ENCODE measurements around the gene LFNG. TPM values are rescaled to one million over a fixed set of nuclear protein-coding genes. Genes with fewer than 3 reads are reported as not detected.

Gene LFNG
- total RNA-seq, 1 donor from 2014 or later = 6.5 TPM

DNA sequence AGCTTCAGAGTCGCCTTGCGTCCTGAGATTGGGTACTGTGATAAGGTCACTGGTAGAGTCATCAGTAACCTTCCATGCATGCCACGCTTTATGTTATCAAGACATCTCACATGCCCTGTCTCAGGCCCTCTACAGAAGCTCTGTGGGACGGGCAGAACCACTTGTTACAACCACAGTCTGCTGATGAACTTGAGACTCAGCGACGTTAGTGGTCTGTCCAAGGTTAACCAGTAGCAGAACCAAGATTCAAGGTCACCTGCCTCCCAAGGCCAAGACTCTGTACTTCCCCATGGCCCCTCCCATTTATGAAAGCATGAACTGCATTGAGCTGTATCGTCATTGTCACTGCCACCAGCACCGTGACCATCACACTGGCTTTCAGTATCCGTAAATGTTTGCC, 54.2 kb downstream of the LFNG start:
- ATAC-seq = no peak
- intact Hi-C loops (cut with DNase I) = no loop called here

DNA sequence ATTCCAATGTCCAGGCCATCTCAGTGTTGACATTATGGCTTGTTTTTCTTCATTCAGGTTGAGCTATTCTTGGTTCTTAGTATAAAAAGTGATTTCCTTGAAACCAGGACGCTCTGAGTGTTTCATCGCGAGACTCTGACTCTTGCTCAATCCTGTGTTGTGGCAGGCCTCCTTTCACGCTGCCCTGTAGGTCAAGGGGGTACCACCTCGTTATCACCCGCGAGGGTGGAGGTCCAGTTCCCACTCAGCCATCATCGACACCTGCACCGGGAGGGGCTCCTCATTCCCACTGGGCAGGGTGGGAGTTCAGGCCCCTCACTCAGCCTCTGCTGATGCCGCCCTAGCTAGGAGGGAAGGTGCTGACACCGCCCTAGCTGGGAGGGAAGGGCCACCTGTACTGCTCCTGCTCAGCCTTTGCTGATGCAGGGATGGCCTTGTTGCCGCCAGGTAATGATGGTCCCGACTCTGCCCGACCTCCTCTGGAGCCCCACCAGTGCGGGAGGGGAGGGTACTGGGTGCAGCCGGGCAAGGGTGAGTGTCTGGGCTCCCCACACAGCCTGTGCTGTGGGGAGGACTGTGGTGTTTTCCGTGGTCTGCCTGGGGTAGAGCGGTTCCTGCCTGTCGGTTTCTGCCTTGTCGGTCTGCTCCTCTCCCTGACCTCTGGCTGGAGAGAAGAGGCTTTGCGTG, 55.6 kb downstream of the LFNG start:
- intact Hi-C loops (cut with DNase I) = no loop called here
- ATAC-seq (no peak), DNase-seq (ENCODE audit: missing footprints) (no peak)

More for the DNA sequence above, 54.2 kb downstream of the LFNG start:
- no peak for DNase-seq (ENCODE audit: missing footprints)

DNA sequence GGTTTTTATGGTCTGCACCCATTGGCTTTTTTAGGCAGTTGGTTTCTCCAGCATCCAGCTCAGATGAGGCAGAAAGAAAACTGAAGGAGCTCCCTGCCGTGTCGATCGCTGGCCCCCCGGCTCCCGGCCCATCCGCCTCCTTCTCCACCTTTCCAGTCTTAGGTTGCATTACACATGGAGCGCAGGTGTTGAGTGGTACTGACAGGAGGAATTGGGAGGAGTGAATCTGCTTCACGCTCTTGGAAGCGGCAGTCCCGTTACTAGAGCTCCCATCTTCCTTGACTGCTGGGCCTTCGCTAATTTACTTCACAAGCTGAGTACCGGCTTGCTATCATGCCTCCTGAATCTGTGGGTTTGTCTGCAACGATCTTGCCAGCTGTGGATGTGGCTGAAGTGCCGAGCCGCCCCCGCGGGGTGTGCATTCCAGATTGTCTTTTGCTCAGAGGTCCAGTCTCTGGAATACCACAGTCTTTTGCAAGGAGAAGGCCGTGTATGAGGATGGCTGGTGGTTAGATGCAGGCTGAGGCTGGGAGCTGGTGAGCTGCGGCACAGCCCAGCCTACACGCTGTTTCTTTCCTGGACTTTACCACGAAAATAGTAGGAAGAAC, 56.3 kb downstream of the LFNG start:
- no peak for DNase-seq (ENCODE audit: missing footprints)
- intact Hi-C loops (cut with DNase I) = no loop called here

DNA sequence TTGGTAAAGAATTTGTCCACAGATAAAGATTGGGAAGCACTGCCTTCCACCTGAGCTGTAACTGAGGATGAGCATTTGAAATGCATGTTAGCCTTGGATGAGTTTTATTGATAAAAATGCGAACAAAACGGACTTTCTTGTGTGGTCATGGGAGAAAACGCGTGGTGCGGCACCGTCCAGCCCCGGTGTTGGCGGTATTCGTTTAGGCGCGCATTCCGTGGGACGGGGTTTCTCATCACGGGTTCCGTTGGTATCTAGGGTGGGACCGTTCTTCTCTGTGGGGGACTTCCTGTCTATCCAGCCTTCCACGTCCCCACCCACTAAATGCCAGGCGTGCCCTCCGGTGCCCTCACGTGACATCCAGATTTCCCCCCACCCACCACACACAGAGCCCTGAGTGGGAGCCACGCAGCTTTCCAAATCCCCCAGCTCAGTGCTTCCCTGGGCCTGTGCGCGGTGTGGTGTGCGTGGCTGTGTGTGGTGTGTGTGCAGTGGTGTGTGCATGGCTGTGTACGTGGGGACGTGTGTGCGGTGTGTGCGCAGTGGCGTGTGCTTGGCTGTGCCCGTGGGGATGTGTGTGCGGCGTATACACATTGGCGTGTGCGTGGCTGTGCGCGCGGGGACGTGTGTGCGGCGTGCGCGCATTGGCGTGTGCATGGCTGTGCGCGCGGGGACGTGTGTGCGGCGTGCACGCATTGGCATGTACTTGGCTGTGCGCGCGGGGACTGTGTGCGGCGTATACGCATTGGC, 57.3 kb downstream of the LFNG start:
- intact Hi-C loops (cut with DNase I) = no loop called here
- DNase-seq (ENCODE audit: missing footprints) = no peak
- no peak for ATAC-seq

More for the DNA sequence above, 56.3 kb downstream of the LFNG start:
- ATAC-seq = no peak

Small RNA genes lying within 50 kb of the gene (microRNA-seq; reads per million reads assigned to microRNA genes)
- not detected for gene MIR4648

Other genes with a start within 250 kb of the LFNG start
- 18.8 TPM for gene SNX8, start 205.3 kb upstream of the LFNG start, total RNA-seq
- 68.1 TPM for gene EIF3B, start 164.9 kb upstream of the LFNG start, total RNA-seq
- 13.5 TPM for gene CHST12, start 116.2 kb upstream of the LFNG start, total RNA-seq
- not detected for gene GRIFIN, start 43.4 kb upstream of the LFNG start, total RNA-seq
- 14.8 TPM for gene BRAT1, start 35.8 kb downstream of the LFNG start, total RNA-seq
- 11.5 TPM for gene IQCE, start 39.2 kb downstream of the LFNG start, total RNA-seq
- 15.8 TPM for gene TTYH3, start 112.2 kb downstream of the LFNG start, total RNA-seq
- 0.05 TPM for gene AMZ1, start 168.4 kb downstream of the LFNG start, total RNA-seq

Measured in Right ventricle myocardium inferior (tissue), 1 donor.